GM12873 (cell line): ENCODE measurements around the gene ADAMTSL4.

Experiments used
- CTCF ChIP-seq: IDR thresholded peaks from 2 replicates; pipeline ENCODE4 v1.5.1; 2012; ENCODE audit warnings: low read depth, mild to moderate bottlenecking, moderate library complexity, low read length, control low read depth; ENCODE audit not compliant: insufficient read depth; ENCODE audit errors: missing control alignments

The ADAMTSL4 gene

DNA sequence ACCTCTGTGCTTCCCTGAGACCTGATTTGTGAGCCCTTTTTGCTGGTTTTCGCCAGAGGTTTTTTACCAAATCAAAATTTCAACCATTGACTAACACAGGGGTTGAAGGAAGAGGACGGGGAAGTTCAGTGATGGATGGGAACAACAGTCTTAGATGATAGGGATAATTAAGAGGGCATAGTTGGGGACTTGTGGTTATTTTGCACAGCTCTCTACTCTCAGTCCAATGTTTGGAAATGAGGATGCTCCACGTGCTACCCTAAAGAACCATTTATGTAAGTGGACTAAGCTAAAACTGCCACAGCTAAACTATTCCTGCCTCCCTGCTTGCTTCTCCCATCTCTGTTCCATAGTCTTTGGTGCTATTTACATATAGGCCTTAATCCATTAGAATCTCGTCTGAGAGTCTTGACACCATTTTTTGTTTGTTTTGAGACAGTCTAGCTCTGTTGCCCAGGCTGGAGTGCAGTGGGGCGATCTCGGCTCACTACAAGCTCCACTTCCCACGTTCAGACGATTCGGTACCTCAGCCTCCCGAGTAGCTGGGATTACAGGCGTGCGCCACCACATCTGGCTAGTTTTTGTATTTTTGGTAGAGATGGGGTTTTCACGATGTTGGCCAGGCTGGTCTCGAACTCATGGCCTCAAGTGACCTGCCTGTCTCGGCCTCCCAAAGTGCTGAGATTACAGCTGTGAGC lies 30.9 kb downstream of the ADAMTSL4 start:
- TF ChIP-seq CTCF, result no peak

DNA sequence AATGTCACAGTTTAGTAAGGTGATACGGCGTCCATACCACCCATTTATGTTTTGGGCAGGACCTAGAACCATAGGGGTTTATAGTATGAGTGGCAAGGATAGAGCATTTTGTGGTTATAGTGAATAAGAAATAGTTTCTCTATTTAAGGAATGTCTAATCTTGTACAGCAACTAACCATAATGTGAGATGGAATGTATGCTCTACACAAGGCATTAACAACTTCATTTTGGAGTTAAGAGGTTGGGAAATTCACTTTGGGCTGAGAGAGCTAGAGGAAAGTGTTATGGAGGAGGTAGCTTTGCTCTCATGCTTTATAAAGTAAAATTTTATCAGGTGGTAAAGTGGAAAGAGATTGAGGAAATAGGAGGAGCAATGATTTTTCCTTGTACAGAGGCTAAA lies 33.2 kb downstream of the ADAMTSL4 start:
- no peak for TF ChIP-seq CTCF

DNA sequence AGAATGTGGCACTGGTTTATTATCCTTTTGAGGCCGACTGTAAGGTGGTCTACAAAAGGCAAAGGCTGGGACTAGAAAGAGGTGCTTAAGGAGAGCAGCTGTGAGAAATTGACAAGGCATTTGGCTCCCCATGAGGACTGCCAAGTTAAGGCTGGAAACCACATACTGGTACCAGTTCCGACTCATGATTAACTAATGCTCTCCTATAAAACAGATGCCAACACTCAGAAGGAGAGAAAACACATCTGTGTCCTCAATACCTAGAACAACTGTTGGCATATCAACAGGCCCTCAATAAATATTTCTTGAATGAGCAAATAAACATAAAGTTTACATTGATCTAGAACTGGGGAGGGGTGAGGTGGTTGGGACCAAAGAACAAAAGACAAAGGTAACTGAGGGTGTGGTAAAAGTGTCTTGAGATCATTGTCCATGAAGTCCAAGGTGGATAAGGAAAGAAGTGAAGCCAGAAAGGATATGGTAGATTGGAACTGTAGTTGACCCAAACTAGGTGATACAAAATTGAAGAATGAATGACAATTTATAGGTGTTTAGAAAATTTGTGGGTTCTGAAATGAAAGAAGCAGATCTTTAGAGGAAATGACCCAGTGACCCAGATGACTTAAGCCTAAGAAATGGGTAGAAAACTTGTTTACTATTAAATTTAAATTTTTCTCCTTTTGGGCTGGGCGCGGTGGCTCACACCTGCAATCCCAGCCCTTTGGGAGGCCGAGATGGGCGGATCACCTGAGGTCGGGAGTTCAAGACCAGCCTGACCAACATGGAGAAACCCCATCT lies 47.1 kb downstream of the ADAMTSL4 start:
- TF ChIP-seq CTCF, result no peak

- no peak for TF ChIP-seq CTCF
Measured at GRCh38 chr1:150596976-150597375, 47.8 kb downstream of the ADAMTSL4 start.

DNA sequence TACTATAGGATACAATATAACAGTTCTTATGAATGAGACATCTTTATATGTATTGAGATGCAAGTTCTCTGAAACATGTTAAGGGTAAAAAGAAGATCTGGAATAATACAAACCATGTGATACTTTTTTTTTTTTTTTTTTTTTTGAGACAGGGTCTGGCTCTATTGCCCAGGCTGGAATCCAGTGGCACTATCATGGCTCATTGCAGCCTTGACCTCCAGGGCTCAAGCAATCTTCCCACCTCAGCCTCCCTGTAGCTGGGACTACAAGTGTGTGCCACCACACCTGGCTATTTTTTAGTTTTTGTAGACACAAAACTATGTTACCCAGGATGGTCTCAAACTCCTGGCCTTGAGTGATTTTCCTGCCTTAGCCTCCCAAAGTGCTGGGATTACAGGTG lies 52.3 kb downstream of the ADAMTSL4 start:
- TF ChIP-seq CTCF, result no peak

DNA sequence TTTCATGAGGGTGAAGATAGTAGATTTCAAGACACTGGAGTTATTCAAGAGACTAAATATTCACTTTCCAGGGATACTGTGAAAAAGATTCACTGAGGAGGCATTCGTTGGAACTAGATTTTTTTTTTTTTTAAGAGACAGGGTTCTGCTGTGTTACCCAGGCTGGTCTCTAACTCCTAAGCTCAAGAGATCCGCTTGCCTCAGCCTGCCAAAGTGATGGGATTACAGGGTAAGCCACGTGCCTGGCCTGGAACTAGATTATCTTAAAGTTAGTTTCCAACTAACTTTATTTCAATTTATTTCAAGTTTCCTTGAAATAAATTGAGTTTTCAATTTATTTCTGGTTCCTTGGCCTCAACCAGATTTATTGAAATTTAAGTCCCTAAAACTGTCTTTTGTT lies 54.5 kb downstream of the ADAMTSL4 start:
- TF ChIP-seq CTCF, result no peak

- no peak for TF ChIP-seq CTCF
Measured at GRCh38 chr1:150604226-150604588, 55.0 kb downstream of the ADAMTSL4 start.
